NOMO-1 treated with DMSO at 0.1 percent for 48 hours (cell line): ENCODE results near the gene TXNL4B.

ENCODE experiments used
- DNase-seq: peaks from one replicate; lab custom pipeline; 2025; ENCODE audit not compliant: unreplicated experiment; lab: John Stamatoyannopoulos, UW

The TXNL4B gene

GRCh38 chr16:72093448-72094265, at the start of gene TXNL4B, which contains the start of gene DHX38:
Gene TXNL4B (minus strand): TSS chr16:72093620. CDS start chr16:72090749, 2,871 bp downstream.
Gene DHX38 (plus strand): TSS chr16:72093847. CDS start chr16:72096158, 2,311 bp downstream.
- DNase-seq, result peak; percentile 100

GRCh38 chr16:72142476-72142875, 49.1 kb upstream of the TXNL4B start:
- no peak for DNase-seq

GRCh38 chr16:72139908-72140307, 46.5 kb upstream of the TXNL4B start:
- no peak for DNase-seq

DNA sequence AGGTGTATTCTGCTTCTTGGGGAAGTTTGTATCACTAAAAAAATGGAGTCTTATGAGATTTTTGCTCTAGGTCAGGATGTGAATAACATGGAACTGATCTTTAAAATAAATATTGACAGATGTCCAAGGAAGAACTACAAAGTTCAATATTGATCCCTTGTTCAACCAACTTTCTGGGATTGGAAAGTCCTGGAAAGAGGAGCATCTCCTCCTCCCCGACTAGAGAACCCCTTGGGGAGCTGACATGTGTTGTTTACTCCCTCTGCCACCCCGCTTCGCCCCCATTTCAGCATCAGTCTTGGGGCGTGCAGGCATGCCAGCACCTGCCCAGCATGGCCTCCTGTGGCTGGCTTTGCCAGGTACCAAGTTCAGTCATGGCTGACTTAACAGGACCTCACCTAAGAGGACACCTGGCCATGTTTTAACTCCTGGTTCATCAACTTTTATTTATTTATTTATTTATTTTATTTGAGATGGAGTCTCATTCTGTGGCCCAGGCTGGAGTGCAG, 44.7 kb upstream of the TXNL4B start:
- DNase-seq, result no peak

DNA sequence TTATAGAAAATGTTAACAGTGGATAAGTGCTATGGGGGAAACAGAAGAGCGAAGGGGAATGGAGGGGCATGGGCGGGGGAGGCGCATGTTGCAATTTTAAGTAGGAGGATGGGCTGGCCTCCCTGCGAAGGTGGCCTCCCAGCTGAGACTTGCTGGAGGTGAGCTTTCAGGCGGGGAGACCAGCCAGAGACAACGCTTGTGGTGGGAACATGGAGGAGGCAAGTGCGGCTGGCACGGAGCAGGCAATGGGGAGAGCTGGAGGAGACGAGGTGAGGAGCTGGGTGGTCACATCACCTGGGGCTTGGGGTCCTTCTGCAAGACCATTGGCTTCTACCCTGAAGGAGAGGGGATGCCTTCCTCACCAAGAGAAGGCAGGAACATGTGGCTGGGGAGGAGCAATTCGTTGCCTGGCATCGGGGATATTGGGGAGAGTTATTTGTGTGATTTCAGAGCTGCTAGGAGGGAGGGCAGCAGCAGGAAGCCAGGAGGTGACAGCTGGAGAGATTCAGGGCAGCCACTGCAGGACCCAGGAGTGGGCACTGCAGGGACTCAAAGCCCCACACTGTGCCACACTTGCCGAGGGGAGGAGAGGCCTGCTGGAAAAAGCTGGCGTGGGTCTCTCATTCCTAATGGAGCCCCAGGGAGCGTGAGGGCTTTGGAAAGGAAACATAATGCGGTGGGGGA, 44.1 kb upstream of the TXNL4B start:
- no peak for DNase-seq

DNA sequence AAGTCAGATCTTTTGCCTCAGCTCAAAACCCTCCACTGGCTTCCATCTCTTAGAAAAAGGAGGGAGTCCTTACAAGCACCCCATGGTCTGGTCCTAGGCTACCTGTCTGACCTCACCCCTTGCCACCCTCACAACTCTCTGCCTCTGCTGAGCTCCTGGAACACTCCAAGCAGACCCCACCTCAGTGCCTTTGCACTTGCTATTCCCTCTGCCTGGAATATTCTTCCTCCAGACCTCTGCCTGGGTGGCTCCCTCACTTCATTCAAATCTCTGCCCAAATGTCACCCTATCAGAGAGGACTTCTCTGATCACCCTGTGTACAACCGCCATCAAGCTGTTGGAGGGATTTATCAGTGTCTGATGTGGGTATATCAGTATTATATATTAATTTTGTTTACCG, 41.1 kb upstream of the TXNL4B start:
- no peak for DNase-seq

DNA sequence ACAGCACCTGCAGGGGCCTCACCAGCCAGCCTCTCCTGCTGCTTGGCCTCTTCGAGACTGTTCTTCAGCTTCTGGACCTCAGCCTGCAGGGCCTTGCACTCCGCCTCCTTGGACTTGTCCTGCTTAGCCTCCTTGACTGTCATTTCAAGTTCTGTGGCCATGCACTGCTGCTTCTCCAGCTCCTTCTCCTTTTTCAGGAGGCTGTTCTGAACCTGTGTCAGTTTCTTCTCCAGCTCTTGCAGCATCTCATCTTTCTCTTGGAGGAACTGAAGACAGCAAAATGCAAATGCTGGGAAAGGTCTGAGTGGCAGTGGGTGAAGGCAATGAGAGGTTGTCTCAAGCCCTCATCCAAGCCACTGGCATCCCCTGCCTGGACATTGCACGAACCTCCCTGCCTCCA, 39.3 kb upstream of the TXNL4B start:
- DNase-seq, result no peak

- DNase-seq, result no peak
These were observed 37.6 kb upstream of the TXNL4B start for GRCh38 chr16:72131036-72131435.

GRCh38 chr16:72129976-72130656, 36.7 kb upstream of the TXNL4B start:
- no peak for DNase-seq

GRCh38 chr16:72128701-72129100, 35.3 kb upstream of the TXNL4B start:
- no peak for DNase-seq

DNA sequence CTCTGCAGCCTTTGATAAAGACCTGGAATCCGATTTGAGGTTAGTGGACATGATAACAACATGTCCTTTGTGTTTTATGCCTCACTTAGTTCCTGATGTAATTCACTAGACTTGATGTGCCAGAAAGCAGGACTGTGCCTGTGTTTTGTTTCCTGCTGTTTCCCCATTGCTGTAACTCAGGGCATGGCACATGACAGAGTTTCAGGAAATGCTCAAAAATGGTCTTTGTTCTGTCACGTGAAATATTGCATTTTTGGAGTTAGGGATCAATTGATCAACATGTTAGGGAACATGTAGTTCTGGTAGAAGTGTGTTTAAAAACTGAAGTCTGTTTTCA, 33.0 kb upstream of the TXNL4B start:
- DNase-seq, result no peak

DNA sequence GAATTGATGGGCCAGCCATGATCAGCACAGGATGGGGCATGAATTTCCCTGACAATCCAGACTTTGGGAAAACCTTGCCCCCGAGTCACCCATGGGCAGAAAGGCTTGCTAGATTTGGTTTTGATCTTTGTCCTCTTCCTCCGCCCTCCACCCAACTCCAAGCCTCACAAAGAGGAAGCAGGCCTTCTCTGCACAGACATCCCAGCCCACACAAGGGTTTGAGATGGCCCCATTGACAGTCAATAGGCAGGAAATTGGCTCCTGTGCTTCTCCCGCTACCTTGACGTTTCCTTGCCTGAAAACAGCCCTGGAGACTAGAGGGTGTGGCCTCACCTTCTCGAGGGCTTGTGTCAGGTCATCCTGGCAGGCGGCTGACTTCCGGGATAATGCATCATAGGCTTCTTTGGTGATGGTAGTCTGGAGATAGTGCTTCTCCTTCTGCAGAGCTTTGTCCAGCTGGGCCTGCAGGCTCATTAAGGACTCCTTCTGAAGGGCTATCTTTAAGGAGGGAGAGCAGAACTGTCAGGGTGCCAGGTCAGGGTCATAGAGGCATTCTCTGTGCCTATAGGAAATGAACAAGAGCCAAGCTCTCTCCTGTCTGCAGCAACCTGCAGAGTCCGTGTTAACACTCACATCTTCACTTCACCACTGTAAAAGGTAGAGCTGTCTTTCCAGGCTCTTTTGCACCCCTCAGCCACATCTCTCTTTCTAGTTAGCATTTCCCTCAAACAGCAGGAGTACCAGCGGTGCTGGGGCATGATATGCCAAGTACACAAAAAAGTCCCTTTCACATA, 32.4 kb upstream of the TXNL4B start:
- peak; percentile 47 for DNase-seq

DNA sequence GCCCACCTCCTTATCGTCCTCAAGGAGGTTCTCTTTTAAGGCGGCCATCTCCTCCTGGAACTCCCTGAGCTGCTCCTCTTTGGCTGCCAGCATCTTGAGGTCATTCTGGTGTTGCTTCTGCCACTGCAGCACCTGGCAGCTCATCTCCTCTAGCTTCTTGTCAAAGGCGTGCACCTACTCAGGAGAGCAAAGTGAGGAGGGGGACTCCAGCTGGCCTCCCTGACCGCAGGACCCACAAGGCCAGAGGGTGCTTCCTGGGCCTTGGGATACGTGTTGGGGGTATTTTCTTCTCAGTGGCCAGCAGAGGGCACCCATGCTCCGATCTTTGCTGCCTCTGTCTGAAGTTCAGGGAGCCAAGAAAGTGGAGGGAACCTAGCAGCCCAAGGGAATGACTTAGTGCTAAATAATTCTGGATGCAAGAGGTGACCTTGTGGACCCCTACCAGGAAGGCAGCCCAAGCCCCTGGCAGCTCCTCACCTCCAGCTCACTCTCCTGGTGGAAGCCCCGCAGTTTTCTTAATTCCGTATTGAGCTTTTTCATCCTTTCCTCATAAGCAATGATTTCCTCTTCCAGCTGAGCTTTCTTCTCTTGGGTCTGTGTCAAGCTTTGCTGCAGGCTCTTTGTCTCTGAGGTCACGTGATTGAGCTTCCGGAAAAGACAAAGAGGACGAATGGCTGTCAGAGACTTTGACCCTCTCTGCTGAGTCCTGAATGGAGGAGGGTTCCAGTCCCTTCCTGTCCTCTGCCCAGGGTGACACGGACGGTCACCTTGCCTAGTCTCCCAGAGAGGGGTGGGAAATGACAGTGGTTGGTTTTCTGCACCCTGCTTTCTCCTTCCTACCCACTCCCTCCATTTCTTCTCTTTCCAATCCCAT, 31.6 kb upstream of the TXNL4B start:
- DNase-seq, result peak; percentile 71

GRCh38 chr16:72124148-72124547, 30.7 kb upstream of the TXNL4B start:
- no peak for DNase-seq

DNA sequence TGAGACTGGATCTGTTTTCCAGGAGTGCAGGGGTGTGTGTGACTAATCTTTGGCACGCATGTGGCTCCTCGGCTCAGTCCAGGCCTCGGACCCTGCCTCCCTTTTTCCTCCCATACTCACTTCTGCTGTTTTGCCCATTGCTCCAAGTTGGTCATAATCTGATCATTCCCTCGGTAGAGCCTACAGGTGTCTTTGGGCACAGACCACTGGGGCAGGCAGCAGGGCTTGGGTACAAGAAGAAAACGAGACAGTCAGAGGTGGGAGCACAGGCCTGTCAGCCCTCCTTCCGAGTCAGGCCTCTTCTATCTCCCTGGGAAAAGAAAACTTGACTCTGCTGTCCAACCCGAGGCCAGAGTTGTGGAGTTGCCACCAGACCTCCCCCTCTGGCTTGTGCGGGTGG, 30.0 kb upstream of the TXNL4B start:
- no peak for DNase-seq

GRCh38 chr16:72122916-72123315, 29.5 kb upstream of the TXNL4B start:
- no peak for DNase-seq

GRCh38 chr16:72122308-72122707, 28.9 kb upstream of the TXNL4B start:
- DNase-seq, result no peak

DNA sequence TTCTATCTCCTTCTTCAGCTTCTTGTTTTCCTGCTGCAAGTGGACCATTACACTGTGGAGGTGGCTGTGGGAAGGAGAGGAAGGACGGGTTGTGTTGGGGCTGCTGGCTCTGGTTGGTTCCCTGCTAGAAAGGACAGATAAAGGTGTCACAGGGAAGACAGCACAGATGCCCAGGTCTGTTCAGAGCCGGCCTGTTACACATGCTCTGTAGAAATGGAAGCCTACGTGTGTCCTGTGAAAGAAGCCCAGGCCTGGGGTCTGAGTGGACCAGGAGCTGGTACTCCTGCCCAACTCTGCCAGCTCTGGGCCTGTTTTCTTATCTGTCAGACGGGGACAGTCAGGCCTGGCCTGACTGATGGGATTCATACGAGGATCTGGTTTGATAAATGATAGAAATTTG, 26.6 kb upstream of the TXNL4B start:
- no peak for DNase-seq

GRCh38 chr16:72113616-72113945, 20.2 kb upstream of the TXNL4B start:
- DNase-seq, result no peak
